ENCODE measurements around the gene FOCAD.

The FOCAD gene

GRCh38 chr9:21039302-21039701 is 355.2 kb downstream of the FOCAD start:
- H3K36me3 ChIP-seq: no peaks in the 10 kb centered on the region

GRCh38 chr9:21042466-21042865 is 358.4 kb downstream of the FOCAD start:
- Histone ChIP-seq H3K9me3 (no peaks in the 10 kb centered on the region), H3K27me3 (no peaks in the 10 kb centered on the region), H3K36me3 (no peaks in the 10 kb centered on the region), H3K4me1 (no peaks in the 10 kb centered on the region), H3K27ac (no peak overlapping the region), H3K4me3 (no peak overlapping the region)
- TF ChIP-seq, protein P1, sequence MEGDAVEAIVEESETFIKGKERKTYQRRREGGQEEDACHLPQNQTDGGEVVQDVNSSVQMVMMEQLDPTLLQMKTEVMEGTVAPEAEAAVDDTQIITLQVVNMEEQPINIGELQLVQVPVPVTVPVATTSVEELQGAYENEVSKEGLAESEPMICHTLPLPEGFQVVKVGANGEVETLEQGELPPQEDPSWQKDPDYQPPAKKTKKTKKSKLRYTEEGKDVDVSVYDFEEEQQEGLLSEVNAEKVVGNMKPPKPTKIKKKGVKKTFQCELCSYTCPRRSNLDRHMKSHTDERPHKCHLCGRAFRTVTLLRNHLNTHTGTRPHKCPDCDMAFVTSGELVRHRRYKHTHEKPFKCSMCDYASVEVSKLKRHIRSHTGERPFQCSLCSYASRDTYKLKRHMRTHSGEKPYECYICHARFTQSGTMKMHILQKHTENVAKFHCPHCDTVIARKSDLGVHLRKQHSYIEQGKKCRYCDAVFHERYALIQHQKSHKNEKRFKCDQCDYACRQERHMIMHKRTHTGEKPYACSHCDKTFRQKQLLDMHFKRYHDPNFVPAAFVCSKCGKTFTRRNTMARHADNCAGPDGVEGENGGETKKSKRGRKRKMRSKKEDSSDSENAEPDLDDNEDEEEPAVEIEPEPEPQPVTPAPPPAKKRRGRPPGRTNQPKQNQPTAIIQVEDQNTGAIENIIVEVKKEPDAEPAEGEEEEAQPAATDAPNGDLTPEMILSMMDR (IDR thresholded peaks at IDR 0.05): no peak
- intact Hi-C loops (cut with DNase I; ENCODE audit: low total_unique reads): no loop called here
- no peak for DNase-seq

More at GRCh38 chr9:21039302-21039701, 355.2 kb downstream of the FOCAD start:
- H3K4me3 ChIP-seq: no peak overlapping the region
- no peaks in the 10 kb centered on the region for H3K27me3 ChIP-seq
- no peak overlapping the region for H3K27ac ChIP-seq
- intact Hi-C loops (cut with DNase I; ENCODE audit: low total_unique reads): no loop called here
- H3K9me3 ChIP-seq: no peaks in the 10 kb centered on the region
- H3K4me1 ChIP-seq: no peaks in the 10 kb centered on the region
- TF ChIP-seq, protein P1 (IDR thresholded peaks at IDR 0.05): no peak
- DNase-seq: no peak

- no peaks in the 10 kb centered on the region for H3K9me3 ChIP-seq
- H3K4me1 ChIP-seq: no peaks in the 10 kb centered on the region
- no peaks in the 10 kb centered on the region for H3K36me3 ChIP-seq
- DNase-seq: no peak
- TF ChIP-seq, protein P1 (IDR thresholded peaks at IDR 0.05): no peak
- no peak overlapping the region for H3K27ac ChIP-seq
- H3K4me3 ChIP-seq: no peak overlapping the region
- H3K27me3 ChIP-seq: no peaks in the 10 kb centered on the region
- intact Hi-C loops (cut with DNase I; ENCODE audit: low total_unique reads): no loop called here
Measured at GRCh38 chr9:21043841-21044240, 359.8 kb downstream of the FOCAD start.

Measured in tibial artery (tissue), 4 donors.